Mucosa of descending colon (tissue), 3 donors: Measurements from ENCODE around the gene GDPD3. TPM values are rescaled to one million over a fixed set of nuclear protein-coding genes. Genes with fewer than 3 reads are reported as not detected.
A peak's percentile ranks its signal among the peaks of the same experiment; 100 is the strongest.

Experiments used
- ATAC-seq: fragments of 200-7000 bp; cut with Tn5 transposase; one replicate; pipeline ENCODE4 v1.9.1; 2020; ENCODE audit warnings: mild to moderate bottlenecking, moderate library complexity
- DNase-seq, 3 donors: peaks; one replicate each; pipeline ENCODE4 v3.0.0-alpha.2; 2020
- H3K36me3 ChIP-seq: fragments of 200-600 bp; one replicate; pipeline ENCODE4 v1.8.0; 2021; ENCODE audit warnings: low read depth, mild to moderate bottlenecking
- H3K4me1 ChIP-seq: fragments of 200-600 bp; one replicate; pipeline ENCODE4 v1.8.0; 2021; ENCODE audit warnings: low read depth, mild to moderate bottlenecking
- H3K4me3 ChIP-seq: fragments of 200-600 bp; one replicate; pipeline ENCODE4 v1.8.0; 2021; ENCODE audit warnings: mild to moderate bottlenecking
- H3K9me3 ChIP-seq: fragments of 200-600 bp; one replicate; pipeline ENCODE4 v1.8.0; 2021; ENCODE audit warnings: mild to moderate bottlenecking
- intact Hi-C, 2 donors: fragments of 100-400 bp; cut with DNase I in 1 of 2; cut with micrococcal nuclease in 1 of 2; formaldehyde crosslinking; loops; one replicate each; pipeline versions ENCODE4 v1.11.0 to v1.11.1; 2022; cut with DNase I, micrococcal nuclease
- total RNA-seq, 3 donors: library from RNA; stranded (reverse); fragmentation: NEBNext Ultra II Directional in 2 of 3; extraction: Animal tissue kit (Norgen Biotek cat#: 25700) in 2 of 3; gene quantifications; one replicate each; pipeline versions ENCODE4 v1.2.1 to v1.2.4, GENCODE V29; 2021 to 2023
- TF ChIP-seq, protein P1 (sequence below): fragments of 200-600 bp; IDR thresholded peaks from one replicate; pipeline ENCODE4 v1.8.0; 2022; ENCODE audit warnings: antibody characterized with exemption, mild to moderate bottlenecking
- donor health status: DM: no; HTN: no; CAD: no; lungs with moderate emphysema.
- donor health status: DM: no; HTN: no; CAD: no.
- donor health status: DM: no; HTN: yes; CAD: no.

GDPD3 gene
- total RNA-seq, 3 donors from 2014 or later, result 29.6 to 75.3 (median 51.7) TPM

DNA sequence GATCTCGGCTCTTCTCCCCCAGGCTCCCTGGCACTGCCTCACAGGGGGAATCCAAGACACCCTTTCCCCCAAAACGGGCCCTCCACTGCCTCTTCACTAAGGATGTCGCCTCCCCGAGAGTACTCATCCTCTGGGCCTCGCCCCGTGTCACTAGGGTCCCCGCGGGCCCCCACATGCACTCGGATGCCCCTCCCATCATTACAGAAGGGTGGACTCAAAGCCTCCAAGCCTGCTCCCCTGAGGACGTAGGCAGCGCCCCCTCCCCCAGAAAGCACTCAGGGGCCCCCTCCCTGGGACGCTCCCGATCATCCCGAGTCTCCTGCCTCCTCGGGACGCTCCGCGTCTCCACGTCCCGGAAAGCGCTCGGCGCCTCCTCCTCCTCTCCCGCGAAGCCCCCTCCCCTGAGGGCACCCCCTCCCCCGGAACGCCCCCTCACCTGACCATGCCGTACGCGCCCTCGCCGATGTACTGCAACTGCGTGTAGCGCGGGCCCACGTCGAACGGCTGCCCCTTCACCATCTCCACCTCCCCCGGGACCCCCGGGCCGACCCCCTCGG, 9.3 kb upstream of the GDPD3 start:
- peaks cover 48% of the 10 kb centered on the region for H3K4me1 ChIP-seq
- H3K4me3 ChIP-seq, result peak overlapping the region; percentile 80
- no peak for DNase-seq
- no peaks in the 10 kb centered on the region for H3K9me3 ChIP-seq
- intact Hi-C loops, result no loop called here
- TF ChIP-seq, protein P1, sequence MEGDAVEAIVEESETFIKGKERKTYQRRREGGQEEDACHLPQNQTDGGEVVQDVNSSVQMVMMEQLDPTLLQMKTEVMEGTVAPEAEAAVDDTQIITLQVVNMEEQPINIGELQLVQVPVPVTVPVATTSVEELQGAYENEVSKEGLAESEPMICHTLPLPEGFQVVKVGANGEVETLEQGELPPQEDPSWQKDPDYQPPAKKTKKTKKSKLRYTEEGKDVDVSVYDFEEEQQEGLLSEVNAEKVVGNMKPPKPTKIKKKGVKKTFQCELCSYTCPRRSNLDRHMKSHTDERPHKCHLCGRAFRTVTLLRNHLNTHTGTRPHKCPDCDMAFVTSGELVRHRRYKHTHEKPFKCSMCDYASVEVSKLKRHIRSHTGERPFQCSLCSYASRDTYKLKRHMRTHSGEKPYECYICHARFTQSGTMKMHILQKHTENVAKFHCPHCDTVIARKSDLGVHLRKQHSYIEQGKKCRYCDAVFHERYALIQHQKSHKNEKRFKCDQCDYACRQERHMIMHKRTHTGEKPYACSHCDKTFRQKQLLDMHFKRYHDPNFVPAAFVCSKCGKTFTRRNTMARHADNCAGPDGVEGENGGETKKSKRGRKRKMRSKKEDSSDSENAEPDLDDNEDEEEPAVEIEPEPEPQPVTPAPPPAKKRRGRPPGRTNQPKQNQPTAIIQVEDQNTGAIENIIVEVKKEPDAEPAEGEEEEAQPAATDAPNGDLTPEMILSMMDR, result no peak
- H3K36me3 ChIP-seq, result no peaks in the 10 kb centered on the region
- ATAC-seq, result peak; percentile 10

DNA sequence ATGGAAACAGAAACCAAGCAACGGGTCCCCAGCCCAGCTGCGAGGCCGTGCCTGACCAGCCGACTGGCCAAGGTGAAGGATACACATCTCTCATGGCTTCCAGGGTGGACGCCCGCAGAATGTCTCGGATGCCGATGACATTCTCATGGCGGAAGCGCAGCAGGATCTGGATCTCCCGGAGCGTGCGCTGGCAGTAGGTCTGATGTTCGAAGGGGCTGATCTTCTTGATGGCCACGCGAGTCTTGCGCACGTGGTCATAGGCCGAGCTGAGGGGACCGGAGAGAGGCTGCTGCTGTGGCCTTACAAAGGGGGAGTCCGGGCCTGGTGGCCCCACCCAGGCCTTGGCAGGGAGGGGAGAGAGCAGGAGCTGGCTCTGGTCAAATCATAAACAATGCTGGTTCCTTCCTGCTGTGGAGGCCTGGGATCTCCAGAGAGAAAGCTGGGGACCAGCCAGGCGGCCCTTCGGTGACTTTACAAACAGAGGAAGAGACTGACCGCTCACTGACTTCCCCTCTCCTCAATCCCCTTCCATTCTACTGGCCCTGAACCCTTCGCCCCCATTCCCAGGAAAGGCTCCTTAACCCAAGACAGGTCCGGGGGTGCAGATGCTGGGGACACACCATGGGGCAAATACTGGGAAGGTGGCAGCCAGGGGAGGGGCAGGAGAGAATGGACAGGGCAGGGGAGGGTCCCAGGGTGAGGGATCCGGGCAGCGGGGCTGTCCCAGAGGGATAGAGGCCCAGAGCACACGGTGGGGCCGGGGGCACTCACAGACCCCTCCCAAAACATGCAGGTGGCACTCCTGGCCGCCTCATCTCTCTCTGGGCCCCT, 8.6 kb upstream of the GDPD3 start:
- TF ChIP-seq, protein P1, result no peak
- intact Hi-C loops, result no loop called here
- ATAC-seq (peak; percentile 33), DNase-seq (peak; percentile 70 to 80 (median 75))
- H3K4me1 ChIP-seq, result peaks cover 55% of the 10 kb centered on the region
- H3K4me3 ChIP-seq, result peak overlapping the region; percentile 80
- H3K36me3 ChIP-seq, result no peaks in the 10 kb centered on the region
- H3K9me3 ChIP-seq, result no peaks in the 10 kb centered on the region

DNA sequence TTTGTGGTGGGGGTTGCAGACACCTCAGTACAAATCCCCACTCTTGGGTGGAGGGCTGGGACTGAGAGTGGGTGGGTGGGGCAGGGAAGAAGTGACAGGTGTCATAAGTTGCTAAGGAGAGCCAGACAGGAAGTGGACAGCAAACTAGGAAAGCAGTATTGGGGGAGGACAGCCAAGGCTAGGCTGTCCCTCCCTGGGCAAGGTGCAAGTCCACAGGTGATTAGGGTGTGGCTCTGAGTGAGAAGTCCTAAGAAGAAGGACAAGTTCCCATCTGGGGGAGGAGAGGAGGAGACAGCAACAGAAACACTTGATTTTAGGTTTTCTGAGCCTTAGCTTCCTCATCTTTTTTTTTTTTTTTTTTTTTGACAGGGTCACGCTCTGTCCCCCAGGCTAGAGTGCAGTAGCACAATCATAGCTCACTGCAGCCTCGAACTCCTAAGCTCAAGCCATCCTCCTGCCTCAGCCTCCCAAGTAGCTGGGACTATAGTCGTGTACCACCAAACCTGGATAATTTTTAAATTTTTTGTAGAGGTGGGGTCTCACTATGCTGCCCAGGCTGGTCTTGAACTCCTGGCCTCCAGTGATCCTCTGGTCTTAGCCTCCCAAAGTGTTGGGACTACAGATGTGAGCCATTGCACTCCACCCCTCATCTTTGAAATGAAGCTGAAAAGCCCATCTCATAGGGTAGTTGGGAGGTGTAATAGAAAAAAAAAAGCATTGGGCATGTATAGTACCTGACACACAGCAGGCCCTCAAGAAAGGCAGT, 7.2 kb upstream of the GDPD3 start:
- ATAC-seq, result peak; percentile 71
- Histone ChIP-seq H3K36me3 (no peaks in the 10 kb centered on the region), H3K4me1 (peaks cover 69% of the 10 kb centered on the region), H3K4me3 (no peak overlapping the region), H3K9me3 (no peaks in the 10 kb centered on the region)
- peak; percentile 77 to 90 (median 81) for DNase-seq
- TF ChIP-seq, protein P1, result no peak
- intact Hi-C loops, result no loop called here

DNA sequence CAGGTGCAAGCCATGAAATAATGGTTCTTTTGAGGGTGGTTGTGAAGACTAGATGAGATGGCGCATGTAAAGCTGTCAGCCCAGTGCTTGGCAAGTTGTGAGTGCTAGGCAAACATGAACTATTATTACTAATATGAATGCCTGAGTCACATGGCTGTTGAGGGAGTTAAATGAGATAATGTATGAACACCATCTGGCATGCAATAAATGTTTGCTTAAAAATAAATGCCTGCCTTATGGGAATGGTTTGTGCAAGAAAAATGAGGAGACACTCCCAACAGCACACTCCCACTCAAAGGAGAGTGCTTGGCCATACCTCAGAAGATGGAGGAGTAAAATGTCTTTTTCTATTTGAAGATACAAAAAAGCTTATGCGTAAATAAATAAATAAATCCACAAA, 6.1 kb upstream of the GDPD3 start:
- no peaks in the 10 kb centered on the region for H3K9me3 ChIP-seq
- no peak overlapping the region for H3K4me3 ChIP-seq
- TF ChIP-seq, protein P1, result no peak
- ATAC-seq (no peak), DNase-seq (peak in 1 of 3 donors; percentile 17)
- H3K4me1 ChIP-seq, result peaks cover 78% of the 10 kb centered on the region
- intact Hi-C loops, result no loop called here
- no peaks in the 10 kb centered on the region for H3K36me3 ChIP-seq

DNA sequence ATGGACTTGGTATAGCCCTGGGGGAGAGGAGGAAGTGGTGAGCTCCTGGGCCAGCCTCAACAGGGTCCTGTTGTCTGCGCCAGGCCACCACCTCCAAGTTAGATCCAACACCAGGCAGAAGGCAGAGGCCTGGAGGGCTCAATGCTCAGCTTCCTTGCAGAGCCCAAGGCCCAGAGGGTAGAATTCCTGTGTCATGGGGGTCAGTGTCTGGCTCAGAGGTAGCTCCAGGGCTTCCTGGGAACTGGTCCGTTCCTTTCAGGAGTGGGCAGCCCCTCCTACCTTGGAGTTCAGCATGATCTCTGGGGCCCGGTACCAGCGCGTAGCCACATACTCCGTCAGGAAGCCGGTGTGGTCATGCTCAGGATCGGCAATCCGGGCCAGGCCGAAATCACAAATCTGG, 4.4 kb upstream of the GDPD3 start:
- ATAC-seq (no peak), DNase-seq (no peak)
- no peaks in the 10 kb centered on the region for H3K36me3 ChIP-seq
- no peak overlapping the region for H3K4me3 ChIP-seq
- intact Hi-C loops, result no loop called here
- peaks cover 84% of the 10 kb centered on the region for H3K4me1 ChIP-seq
- TF ChIP-seq, protein P1, result no peak
- H3K9me3 ChIP-seq, result no peaks in the 10 kb centered on the region
